GM10266 (cell line): ENCODE data around the gene PTPRK.

Experiments used
- DNase-seq: peaks from one replicate; pipeline ENCODE4 v3.0.0; 2012; ENCODE audit errors: extremely low spot score
- TF ChIP-seq, protein P1 (sequence below): IDR thresholded peaks from 2 replicates; pipeline ENCODE4 v1.5.1; 2012; ENCODE audit warnings: mild to moderate bottlenecking, low read depth; ENCODE audit not compliant: control insufficient read depth, insufficient read depth; ENCODE audit errors: missing control alignments

The PTPRK gene

GRCh38 chr6:128499079-128499731 lies 21.2 kb downstream of the PTPRK start:
- DNase-seq, result no peak
- TF ChIP-seq, protein P1, sequence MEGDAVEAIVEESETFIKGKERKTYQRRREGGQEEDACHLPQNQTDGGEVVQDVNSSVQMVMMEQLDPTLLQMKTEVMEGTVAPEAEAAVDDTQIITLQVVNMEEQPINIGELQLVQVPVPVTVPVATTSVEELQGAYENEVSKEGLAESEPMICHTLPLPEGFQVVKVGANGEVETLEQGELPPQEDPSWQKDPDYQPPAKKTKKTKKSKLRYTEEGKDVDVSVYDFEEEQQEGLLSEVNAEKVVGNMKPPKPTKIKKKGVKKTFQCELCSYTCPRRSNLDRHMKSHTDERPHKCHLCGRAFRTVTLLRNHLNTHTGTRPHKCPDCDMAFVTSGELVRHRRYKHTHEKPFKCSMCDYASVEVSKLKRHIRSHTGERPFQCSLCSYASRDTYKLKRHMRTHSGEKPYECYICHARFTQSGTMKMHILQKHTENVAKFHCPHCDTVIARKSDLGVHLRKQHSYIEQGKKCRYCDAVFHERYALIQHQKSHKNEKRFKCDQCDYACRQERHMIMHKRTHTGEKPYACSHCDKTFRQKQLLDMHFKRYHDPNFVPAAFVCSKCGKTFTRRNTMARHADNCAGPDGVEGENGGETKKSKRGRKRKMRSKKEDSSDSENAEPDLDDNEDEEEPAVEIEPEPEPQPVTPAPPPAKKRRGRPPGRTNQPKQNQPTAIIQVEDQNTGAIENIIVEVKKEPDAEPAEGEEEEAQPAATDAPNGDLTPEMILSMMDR, result no peak

GRCh38 chr6:128498234-128498633 lies 22.2 kb downstream of the PTPRK start:
- no peak for DNase-seq
- TF ChIP-seq, protein P1, result no peak

GRCh38 chr6:128495536-128496333 lies 24.7 kb downstream of the PTPRK start:
- DNase-seq, result no peak
- TF ChIP-seq, protein P1, result no peak

GRCh38 chr6:128494440-128494839 lies 26.0 kb downstream of the PTPRK start:
- TF ChIP-seq, protein P1, result no peak
- no peak for DNase-seq

GRCh38 chr6:128493877-128494276 lies 26.5 kb downstream of the PTPRK start:
- TF ChIP-seq, protein P1, result no peak
- DNase-seq, result no peak

GRCh38 chr6:128492386-128492785 lies 28.0 kb downstream of the PTPRK start:
- no peak for DNase-seq

GRCh38 chr6:128491610-128492206 lies 28.7 kb downstream of the PTPRK start:
- TF ChIP-seq, protein P1, result no peak
- no peak for DNase-seq

More at GRCh38 chr6:128492386-128492785, 28.0 kb downstream of the PTPRK start:
- TF ChIP-seq, protein P1, result no peak
